HEK293 (cell line): ENCODE results near the gene HOXD9.
A peak's percentile ranks its signal among the peaks of the same experiment; 100 is the strongest.

Experiments
- CTCF ChIA-PET: fragments of 350-600 bp; formaldehyde crosslinking; extraction: SDS; loops from one replicate; lab custom pipeline; 2021; ENCODE audit warnings: antibody characterized with exemption; lab: Yijun Ruan, JAX
- POLR2A ChIA-PET: fragments of 300-600 bp; formaldehyde crosslinking; extraction: SDS; loops from one replicate; lab custom pipeline; 2020; ENCODE audit warnings: antibody characterized with exemption, inconsistent platforms; lab: Yijun Ruan, JAX
- H3K27ac ChIP-seq: fragments of 200-500 bp; sonication (Bioruptor generic); 2 replicates; pipeline ENCODE4 v1.5.1; 2014; ENCODE audit warnings: low read depth, low read length, control low read depth, inconsistent platforms; ENCODE audit errors: extremely low read depth
- H3K36me3 ChIP-seq, 2 experiments: fragments of 200-500 bp in 1 of 2; sonication (Bioruptor generic) in 1 of 2; 1 replicate in 1 of 2; 2 replicates in 1 of 2; pipeline ENCODE4 v1.5.1; 2014 to 2017; ENCODE audit warnings: inconsistent platforms in 2 of 2, low read length in 2 of 2; ENCODE audit not compliant: control insufficient read depth in 2 of 2, insufficient read depth in 1 of 2
- H3K4me1 ChIP-seq: fragments of 200-500 bp; sonication (Bioruptor generic); 2 replicates; pipeline ENCODE4 v1.5.1; 2014; ENCODE audit warnings: mild to moderate bottlenecking, low read length, inconsistent platforms; ENCODE audit not compliant: control insufficient read depth, insufficient read depth
- H3K4me3 ChIP-seq: 2 replicates; pipeline ENCODE4 v1.5.1; 2011; ENCODE audit warnings: low read depth, mild to moderate bottlenecking, control low read depth, low read length, moderate library complexity
- H3K9me3 ChIP-seq: fragments of 200-500 bp; sonication (Bioruptor generic); 2 replicates; pipeline ENCODE4 v1.5.1; 2014; ENCODE audit warnings: low read depth, low read length, inconsistent platforms; ENCODE audit not compliant: control insufficient read depth, insufficient read depth
- AEBP2 ChIP-seq: fragments of 450-650 bp; formaldehyde crosslinking; IDR thresholded peaks from 2 replicates; pipeline ENCODE4 v1.5.1; 2016; ENCODE audit warnings: missing biosample characterization, missing genetic modification characterization, borderline replicate concordance
- BCL6B ChIP-seq: fragments of 450-650 bp; formaldehyde crosslinking; IDR thresholded peaks from 2 replicates; pipeline ENCODE4 v1.5.1; 2017; ENCODE audit warnings: missing biosample characterization, missing genetic modification characterization
- IKZF3 ChIP-seq: fragments of 450-650 bp; IDR thresholded peaks from 2 replicates; pipeline ENCODE4 v1.5.0; 2018; ENCODE audit warnings: missing biosample characterization, mild to moderate bottlenecking, missing genetic modification characterization, moderate library complexity
- KLF1 ChIP-seq: fragments of 450-650 bp; formaldehyde crosslinking; IDR thresholded peaks from 2 replicates; pipeline ENCODE4 v1.5.1; 2016; ENCODE audit warnings: missing biosample characterization, missing genetic modification characterization
- OVOL3 ChIP-seq: fragments of 450-650 bp; formaldehyde crosslinking; IDR thresholded peaks from 2 replicates; pipeline ENCODE4 v1.5.1; 2016; ENCODE audit warnings: missing biosample characterization, missing genetic modification characterization
- ZFP41 ChIP-seq: fragments of 450-650 bp; formaldehyde crosslinking; IDR thresholded peaks from 2 replicates; pipeline ENCODE4 v1.5.1; 2016; ENCODE audit warnings: missing biosample characterization, missing genetic modification characterization, borderline replicate concordance
- ZNF133 ChIP-seq: fragments of 450-650 bp; formaldehyde crosslinking; IDR thresholded peaks from 2 replicates; pipeline ENCODE4 v1.5.1; 2016; ENCODE audit warnings: missing biosample characterization, missing genetic modification characterization
- ZNF148 ChIP-seq: fragments of 450-650 bp; formaldehyde crosslinking; IDR thresholded peaks from 2 replicates; pipeline ENCODE4 v1.5.0; 2017; ENCODE audit warnings: missing biosample characterization, missing genetic modification characterization, borderline replicate concordance
- ZNF214 ChIP-seq: fragments of 450-650 bp; formaldehyde crosslinking; IDR thresholded peaks from 2 replicates; pipeline ENCODE4 v1.5.1; 2017; ENCODE audit warnings: missing biosample characterization, mild to moderate bottlenecking, missing genetic modification characterization, borderline replicate concordance
- ZNF266 ChIP-seq: fragments of 450-650 bp; formaldehyde crosslinking; IDR thresholded peaks from 2 replicates; pipeline ENCODE4 v1.5.1; 2016; ENCODE audit warnings: missing biosample characterization, missing genetic modification characterization, low read depth
- ZNF354C ChIP-seq: fragments of 450-650 bp; formaldehyde crosslinking; IDR thresholded peaks from 2 replicates; pipeline ENCODE4 v1.5.1; 2016; ENCODE audit warnings: missing biosample characterization, missing genetic modification characterization, low read depth, borderline replicate concordance
- ZNF514 ChIP-seq: fragments of 450-650 bp; formaldehyde crosslinking; IDR thresholded peaks from 2 replicates; pipeline ENCODE4 v1.5.1; 2016; ENCODE audit warnings: missing biosample characterization, missing genetic modification characterization
- ZNF629 ChIP-seq: fragments of 450-650 bp; formaldehyde crosslinking; IDR thresholded peaks from 2 replicates; pipeline ENCODE4 v1.5.1; 2017; ENCODE audit warnings: missing biosample characterization, missing genetic modification characterization
- TF ChIP-seq, protein P1 (sequence below): fragments of 450-650 bp; formaldehyde crosslinking; IDR thresholded peaks from 2 replicates; pipeline ENCODE4 v1.5.1; 2016; ENCODE audit warnings: missing biosample characterization, missing genetic modification characterization

HOXD9 gene

GRCh38 chr2:176152350-176153181, 30.0 kb downstream of the HOXD9 start:
- peak overlapping the region; percentile 66 for H3K4me3 ChIP-seq
- H3K27ac ChIP-seq, result peak overlapping the region; percentile 71; the same call in 1 of the 2 replicates
- CTCF ChIA-PET, result interaction anchor here (0.9 to 2.9 kb wide), 5 partner anchors 12 to 501 kb away, joined by 3 to 17 read pairs (median 4); no protein-coding TSS in a partner anchor
- TF ChIP-seq KLF1 (tag by site-specific recombination) (no peak), ZNF148 (no peak), IKZF3 (no peak), ZNF514 (no peak), ZNF133 (tag by site-specific recombination) (no peak), ZFP41 (tag by site-specific recombination) (no peak)
- H3K4me1 ChIP-seq, result peaks cover 17% of the 10 kb centered on the region
- POLR2A ChIA-PET, result interaction anchor here (0.9 to 1.8 kb wide), 3 partner anchors 9 to 116 kb away, joined by 3 to 4 read pairs (median 3); partner anchors contain the start of gene MTX2
- no peaks in the 10 kb centered on the region for H3K9me3 ChIP-seq
- peaks cover 0 to 46% of the 10 kb centered on the region in 2 experiments; a peak in 1 of 3 replicates for H3K36me3 ChIP-seq

GRCh38 chr2:176154576-176155252, 32.2 kb downstream of the HOXD9 start:
- H3K4me3 ChIP-seq, result no peak overlapping the region
- POLR2A ChIA-PET, result interaction anchor here (0.6 kb wide), 1 partner anchor 36 kb away, joined by 5 read pairs; no protein-coding TSS in a partner anchor
- no peaks in the 10 kb centered on the region for H3K9me3 ChIP-seq
- TF ChIP-seq, protein P1, sequence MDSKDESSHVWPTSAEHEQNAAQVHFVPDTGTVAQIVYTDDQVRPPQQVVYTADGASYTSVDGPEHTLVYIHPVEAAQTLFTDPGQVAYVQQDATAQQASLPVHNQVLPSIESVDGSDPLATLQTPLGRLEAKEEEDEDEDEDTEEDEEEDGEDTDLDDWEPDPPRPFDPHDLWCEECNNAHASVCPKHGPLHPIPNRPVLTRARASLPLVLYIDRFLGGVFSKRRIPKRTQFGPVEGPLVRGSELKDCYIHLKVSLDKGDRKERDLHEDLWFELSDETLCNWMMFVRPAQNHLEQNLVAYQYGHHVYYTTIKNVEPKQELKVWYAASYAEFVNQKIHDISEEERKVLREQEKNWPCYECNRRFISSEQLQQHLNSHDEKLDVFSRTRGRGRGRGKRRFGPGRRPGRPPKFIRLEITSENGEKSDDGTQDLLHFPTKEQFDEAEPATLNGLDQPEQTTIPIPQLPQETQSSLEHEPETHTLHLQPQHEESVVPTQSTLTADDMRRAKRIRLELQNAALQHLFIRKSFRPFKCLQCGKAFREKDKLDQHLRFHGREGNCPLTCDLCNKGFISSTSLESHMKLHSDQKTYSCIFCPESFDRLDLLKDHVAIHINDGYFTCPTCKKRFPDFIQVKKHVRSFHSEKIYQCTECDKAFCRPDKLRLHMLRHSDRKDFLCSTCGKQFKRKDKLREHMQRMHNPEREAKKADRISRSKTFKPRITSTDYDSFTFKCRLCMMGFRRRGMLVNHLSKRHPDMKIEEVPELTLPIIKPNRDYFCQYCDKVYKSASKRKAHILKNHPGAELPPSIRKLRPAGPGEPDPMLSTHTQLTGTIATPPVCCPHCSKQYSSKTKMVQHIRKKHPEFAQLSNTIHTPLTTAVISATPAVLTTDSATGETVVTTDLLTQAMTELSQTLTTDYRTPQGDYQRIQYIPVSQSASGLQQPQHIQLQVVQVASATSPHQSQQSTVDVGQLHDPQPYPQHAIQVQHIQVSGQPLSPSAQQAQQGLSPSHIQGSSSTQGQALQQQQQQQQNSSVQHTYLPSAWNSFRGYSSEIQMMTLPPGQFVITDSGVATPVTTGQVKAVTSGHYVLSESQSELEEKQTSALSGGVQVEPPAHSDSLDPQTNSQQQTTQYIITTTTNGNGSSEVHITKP, result peak; percentile 65; the same call in 1 of the 2 replicates
- TF ChIP-seq OVOL3 (tag by site-specific recombination), result no peak
- no peak for TF ChIP-seq ZNF266 (tag by site-specific recombination)
- no peak overlapping the region for H3K27ac ChIP-seq
- CTCF ChIA-PET, result interaction anchor here (0.6 to 2.9 kb wide), 5 partner anchors 12 to 300 kb away, joined by 3 to 17 read pairs (median 3); no protein-coding TSS in a partner anchor
- peaks cover 0 to 40% of the 10 kb centered on the region in 2 experiments; a peak in 1 of 3 replicates for H3K36me3 ChIP-seq
- peaks cover 17% of the 10 kb centered on the region for H3K4me1 ChIP-seq

DNA sequence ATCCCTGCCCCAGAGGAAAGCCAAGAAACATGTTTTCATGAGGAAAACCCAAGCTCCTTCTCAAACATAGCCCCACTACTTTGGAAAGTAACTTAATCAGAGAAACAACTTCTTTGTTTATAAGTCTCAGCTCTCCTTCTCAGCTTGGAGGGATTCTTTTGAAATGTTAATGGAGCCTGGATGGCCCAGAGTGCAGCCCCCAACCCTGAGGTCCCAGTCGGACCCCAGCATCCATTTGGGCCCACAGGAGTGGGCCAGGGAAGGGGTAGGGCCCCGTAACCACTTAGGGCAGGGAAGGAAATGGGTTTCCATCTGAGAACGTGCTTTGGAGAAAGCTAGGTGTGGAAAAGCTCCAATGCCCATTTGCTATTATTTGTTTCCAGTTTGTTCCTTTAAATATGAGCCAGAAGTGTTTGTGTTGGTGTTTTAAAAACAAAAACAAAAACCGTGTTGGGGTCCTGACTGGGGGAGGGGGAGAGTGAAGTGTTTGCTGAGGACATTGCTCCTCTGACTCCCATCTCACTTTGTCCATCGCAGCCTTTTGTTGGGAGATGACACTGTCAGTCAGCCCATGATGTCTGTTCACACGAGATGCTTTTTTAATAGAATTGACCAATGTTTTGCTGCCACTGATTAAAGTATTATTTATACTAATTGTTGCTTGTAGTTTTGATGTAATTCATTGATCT, 33.0 kb downstream of the HOXD9 start:
- H3K27ac ChIP-seq, result no peak overlapping the region
- POLR2A ChIA-PET, result interaction anchor here (1.0 to 1.3 kb wide), 2 partner anchors 15 to 499 kb away, joined by 3 read pairs; no protein-coding TSS in a partner anchor
- no peaks in the 10 kb centered on the region for H3K9me3 ChIP-seq
- peaks cover 0 to 37% of the 10 kb centered on the region in 2 experiments; a peak in 1 of 3 replicates for H3K36me3 ChIP-seq
- H3K4me1 ChIP-seq, result peaks cover 17% of the 10 kb centered on the region
- no peak overlapping the region for H3K4me3 ChIP-seq
- CTCF ChIA-PET, result interaction anchor here (0.7 to 1.2 kb wide), 4 partner anchors 12 to 1466 kb away, joined by 3 to 4 read pairs (median 3); no protein-coding TSS in a partner anchor
- no peak for TF ChIP-seq ZNF214 (tag by site-specific recombination)
- no peak for TF ChIP-seq ZNF354C (tag by site-specific recombination)
- TF ChIP-seq BCL6B, result no peak
- TF ChIP-seq ZNF629 (tag by site-specific recombination), result no peak
- no peak for TF ChIP-seq AEBP2 (tag by site-specific recombination)
